ENCODE measurements around the gene TBC1D9.
"Not testable (repeated sequence)": the region's sequence is repeated elsewhere in the genome, so short reads cannot be mapped to it uniquely, and the experiment has no call there.

TBC1D9 gene

GRCh38 chr4:140752291-140753068 lies 3.7 kb downstream of the TBC1D9 start:
- no peak for DNase-seq

GRCh38 chr4:140750470-140750869 lies 5.7 kb downstream of the TBC1D9 start:
- no peak for DNase-seq

- DNase-seq = no peak
Measured at GRCh38 chr4:140748171-140748570, 8.0 kb downstream of the TBC1D9 start.

- DNase-seq = not testable (repeated sequence)
Measured at GRCh38 chr4:140746546-140746945, 9.6 kb downstream of the TBC1D9 start.

- DNase-seq = no peak
Measured at GRCh38 chr4:140744421-140744820, 11.8 kb downstream of the TBC1D9 start.

- no peak for DNase-seq
Measured at GRCh38 chr4:140743194-140743931, 12.8 kb downstream of the TBC1D9 start.

- no peak for DNase-seq
Measured at GRCh38 chr4:140742838-140743193, 13.4 kb downstream of the TBC1D9 start.

GRCh38 chr4:140740906-140741670 lies 15.1 kb downstream of the TBC1D9 start:
- DNase-seq = no peak

- DNase-seq = no peak
Measured at GRCh38 chr4:140740422-140740821, 15.8 kb downstream of the TBC1D9 start.

GRCh38 chr4:140739971-140740370 lies 16.2 kb downstream of the TBC1D9 start:
- no peak for DNase-seq

- no peak for DNase-seq
Measured at GRCh38 chr4:140738139-140738538, 18.0 kb downstream of the TBC1D9 start.

GRCh38 chr4:140736669-140737343 lies 19.4 kb downstream of the TBC1D9 start:
- DNase-seq = no peak

- no peak for DNase-seq
Measured at GRCh38 chr4:140735779-140736391, 20.3 kb downstream of the TBC1D9 start.

GRCh38 chr4:140735317-140735716 lies 20.9 kb downstream of the TBC1D9 start:
- DNase-seq = no peak

GRCh38 chr4:140732780-140733179 lies 23.4 kb downstream of the TBC1D9 start:
- DNase-seq = no peak

GRCh38 chr4:140729344-140730049 lies 26.7 kb downstream of the TBC1D9 start:
- no peak for DNase-seq

- no peak for DNase-seq
Measured at GRCh38 chr4:140726776-140727500, 29.2 kb downstream of the TBC1D9 start.

- DNase-seq = no peak
Measured at GRCh38 chr4:140725556-140725955, 30.6 kb downstream of the TBC1D9 start.

GRCh38 chr4:140724760-140725159 lies 31.4 kb downstream of the TBC1D9 start:
- no peak for DNase-seq

GRCh38 chr4:140720387-140721304 lies 35.5 kb downstream of the TBC1D9 start:
- no peak for DNase-seq

Measured in activated gamma-delta T cell (primary cell).